Endothelial cell (in vitro differentiated cells): ENCODE data around the gene IGFLR1. TPM values are rescaled to one million over a fixed set of nuclear protein-coding genes. Genes with fewer than 3 reads are reported as not detected.

Source experiments
- DNase-seq: peaks from one replicate; pipeline ENCODE4 v3.0.0; 2021; ENCODE audit warnings: low spot score
- H3K27ac Mint-ChIP-seq: one replicate; pipeline ENCODE4 v1.8.0; 2021; ENCODE audit warnings: mixed read lengths, inconsistent platforms; ENCODE audit not compliant: unreplicated experiment
- H3K27me3 Mint-ChIP-seq: one replicate; pipeline ENCODE4 v1.8.0; 2021; ENCODE audit warnings: mild to moderate bottlenecking, moderate library complexity, mixed read lengths, inconsistent platforms; ENCODE audit not compliant: unreplicated experiment
- H3K36me3 Mint-ChIP-seq: one replicate; pipeline ENCODE4 v1.8.0; 2021; ENCODE audit warnings: mild to moderate bottlenecking, low read depth, mixed read lengths, inconsistent platforms; ENCODE audit not compliant: unreplicated experiment
- H3K4me1 Mint-ChIP-seq: one replicate; pipeline ENCODE4 v1.8.0; 2021; ENCODE audit warnings: mild to moderate bottlenecking, mixed read lengths, inconsistent platforms; ENCODE audit not compliant: unreplicated experiment
- H3K4me3 Mint-ChIP-seq: one replicate; pipeline ENCODE4 v1.8.0; 2021; ENCODE audit warnings: mild to moderate bottlenecking, mixed read lengths, inconsistent platforms; ENCODE audit not compliant: unreplicated experiment
- H3K9me3 Mint-ChIP-seq: one replicate; pipeline ENCODE4 v1.8.0; 2021; ENCODE audit warnings: mixed read lengths, inconsistent platforms; ENCODE audit not compliant: unreplicated experiment
- total RNA-seq: library from RNA; stranded (reverse); fragmentation: NEBNext Ultra II Directional; extraction: Animal tissue kit (Norgen Biotek cat#: 25700); gene quantifications from one replicate; pipeline ENCODE4 v1.2.1, GENCODE V29; 2021; ENCODE audit not compliant: unreplicated experiment
- TF ChIP-seq, protein P1 (sequence below): fragments of 200-600 bp; sonication (generic); IDR thresholded peaks from one replicate; pipeline ENCODE4 v1.5.0; 2021; ENCODE audit warnings: antibody characterized with exemption; ENCODE audit not compliant: unreplicated experiment

Gene IGFLR1
- total RNA-seq, 1 donor from 2014 or later = 3.2 TPM

- no peak for DNase-seq
- peak overlapping the region; percentile 38 for H3K4me3 Mint-ChIP-seq
- H3K27ac Mint-ChIP-seq = peak overlapping the region; percentile 9
- peaks cover 21% of the 10 kb centered on the region for H3K27me3 Mint-ChIP-seq
- H3K36me3 Mint-ChIP-seq = peaks cover 69% of the 10 kb centered on the region
- TF ChIP-seq, protein P1, sequence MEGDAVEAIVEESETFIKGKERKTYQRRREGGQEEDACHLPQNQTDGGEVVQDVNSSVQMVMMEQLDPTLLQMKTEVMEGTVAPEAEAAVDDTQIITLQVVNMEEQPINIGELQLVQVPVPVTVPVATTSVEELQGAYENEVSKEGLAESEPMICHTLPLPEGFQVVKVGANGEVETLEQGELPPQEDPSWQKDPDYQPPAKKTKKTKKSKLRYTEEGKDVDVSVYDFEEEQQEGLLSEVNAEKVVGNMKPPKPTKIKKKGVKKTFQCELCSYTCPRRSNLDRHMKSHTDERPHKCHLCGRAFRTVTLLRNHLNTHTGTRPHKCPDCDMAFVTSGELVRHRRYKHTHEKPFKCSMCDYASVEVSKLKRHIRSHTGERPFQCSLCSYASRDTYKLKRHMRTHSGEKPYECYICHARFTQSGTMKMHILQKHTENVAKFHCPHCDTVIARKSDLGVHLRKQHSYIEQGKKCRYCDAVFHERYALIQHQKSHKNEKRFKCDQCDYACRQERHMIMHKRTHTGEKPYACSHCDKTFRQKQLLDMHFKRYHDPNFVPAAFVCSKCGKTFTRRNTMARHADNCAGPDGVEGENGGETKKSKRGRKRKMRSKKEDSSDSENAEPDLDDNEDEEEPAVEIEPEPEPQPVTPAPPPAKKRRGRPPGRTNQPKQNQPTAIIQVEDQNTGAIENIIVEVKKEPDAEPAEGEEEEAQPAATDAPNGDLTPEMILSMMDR = no peak
- no peaks in the 10 kb centered on the region for H3K9me3 Mint-ChIP-seq
- H3K4me1 Mint-ChIP-seq = no peaks in the 10 kb centered on the region
Observed at GRCh38 chr19:35730326-35730725, 11.9 kb downstream of the IGFLR1 start.

- Mint-ChIP-seq H3K4me3 (peak overlapping the region; percentile 12), H3K27ac (no peak overlapping the region), H3K36me3 (peaks cover 71% of the 10 kb centered on the region), H3K4me1 (no peaks in the 10 kb centered on the region), H3K9me3 (no peaks in the 10 kb centered on the region), H3K27me3 (peaks cover 19% of the 10 kb centered on the region)
- TF ChIP-seq, protein P1 = no peak
- DNase-seq = no peak
Observed at GRCh38 chr19:35729763-35730162, 12.5 kb downstream of the IGFLR1 start.

DNA sequence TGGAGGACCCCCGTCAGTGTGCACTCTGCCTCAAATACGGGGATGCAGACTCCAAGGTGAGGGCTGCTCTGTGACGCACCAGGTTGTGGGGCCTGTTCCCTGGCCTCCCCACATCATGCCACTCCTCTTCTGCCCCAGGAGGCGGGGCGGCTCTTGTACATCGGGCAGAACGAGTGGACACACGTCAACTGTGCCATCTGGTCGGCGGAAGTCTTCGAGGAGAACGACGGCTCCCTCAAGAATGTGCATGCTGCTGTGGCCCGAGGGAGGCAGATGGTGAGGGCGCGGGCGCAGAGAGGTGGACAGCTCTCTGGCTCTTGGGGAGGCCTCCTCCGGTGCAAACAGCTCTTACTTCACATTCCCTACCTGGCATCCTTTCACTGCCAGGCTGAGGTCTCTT lies 13.2 kb downstream of the IGFLR1 start:
- no peak overlapping the region for H3K4me3 Mint-ChIP-seq
- DNase-seq = no peak
- H3K27me3 Mint-ChIP-seq = peaks cover 13% of the 10 kb centered on the region
- no peaks in the 10 kb centered on the region for H3K4me1 Mint-ChIP-seq
- peaks cover 70% of the 10 kb centered on the region for H3K36me3 Mint-ChIP-seq
- TF ChIP-seq, protein P1 = no peak
- H3K27ac Mint-ChIP-seq = no peak overlapping the region
- no peaks in the 10 kb centered on the region for H3K9me3 Mint-ChIP-seq

DNA sequence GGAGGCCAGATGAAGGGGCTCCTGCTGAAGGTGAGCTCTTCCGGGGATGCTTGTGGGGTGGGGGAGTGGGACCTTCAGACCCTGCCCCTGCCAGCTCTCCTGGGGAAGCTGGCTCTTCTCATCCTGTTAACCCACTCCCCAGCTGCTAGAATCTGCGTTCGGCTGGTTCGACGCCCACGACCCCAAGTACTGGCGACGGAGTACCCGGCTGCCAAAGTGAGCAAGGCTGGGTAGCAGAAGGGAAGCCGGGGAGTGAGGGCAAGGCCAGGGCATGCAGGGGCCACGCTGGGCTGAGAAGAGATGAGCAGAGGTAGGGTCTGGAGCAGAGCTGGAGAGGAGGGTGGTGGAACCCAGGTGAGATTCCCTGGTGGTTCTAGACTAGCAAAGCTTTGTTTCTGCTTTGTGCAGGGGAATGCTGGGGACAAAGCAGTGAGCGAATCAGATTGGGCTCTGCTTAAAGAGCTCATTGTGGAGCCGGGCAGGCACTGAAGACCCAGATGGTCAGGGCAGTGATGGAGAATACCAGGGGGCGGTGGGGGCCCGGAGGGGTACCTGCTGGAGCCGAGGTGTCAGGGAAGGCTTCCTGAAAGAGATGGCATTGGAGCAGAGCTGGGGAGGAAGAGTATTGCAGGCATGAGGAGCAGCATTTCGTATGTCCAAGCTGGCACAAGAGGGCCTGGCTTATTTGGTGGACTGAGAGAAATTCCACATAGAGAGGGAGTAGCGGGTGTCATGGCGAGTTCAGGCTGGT lies 14.1 kb downstream of the IGFLR1 start:
- TF ChIP-seq, protein P1 = no peak
- DNase-seq = no peak
- H3K4me3 Mint-ChIP-seq = peak overlapping the region; percentile 37
- H3K36me3 Mint-ChIP-seq = peaks cover 76% of the 10 kb centered on the region
- no peaks in the 10 kb centered on the region for H3K9me3 Mint-ChIP-seq
- H3K4me1 Mint-ChIP-seq = no peaks in the 10 kb centered on the region
- H3K27me3 Mint-ChIP-seq = peaks cover 11% of the 10 kb centered on the region
- no peak overlapping the region for H3K27ac Mint-ChIP-seq

GRCh38 chr19:35727053-35727955 lies 14.9 kb downstream of the IGFLR1 start:
- no peaks in the 10 kb centered on the region for H3K9me3 Mint-ChIP-seq
- peaks cover 77% of the 10 kb centered on the region for H3K36me3 Mint-ChIP-seq
- H3K27ac Mint-ChIP-seq = no peak overlapping the region

More at GRCh38 chr19:35727053-35727955, 14.9 kb downstream of the IGFLR1 start:
- peaks cover 11% of the 10 kb centered on the region for H3K27me3 Mint-ChIP-seq
- DNase-seq = no peak
- no peaks in the 10 kb centered on the region for H3K4me1 Mint-ChIP-seq
- H3K4me3 Mint-ChIP-seq = no peak overlapping the region
- TF ChIP-seq, protein P1 = no peak
